Peyer's patch (tissue), 4 donors: ENCODE data around the gene SNX17.

ENCODE experiments used
- POLR2A ChIP-seq, 2 donors: fragments of 450-650 bp; IDR thresholded peaks; one replicate each; pipeline ENCODE4 v1.5.1; 2017; ENCODE audit warnings: antibody characterized with exemption in 2 of 2, mild to moderate bottlenecking in 2 of 2, moderate library complexity in 2 of 2
- TF ChIP-seq, protein P1 (sequence below), 6 experiments: fragments of 450-650 bp in 4 of 6; fragments of 200-600 bp in 2 of 6; sonication (generic) in 1 of 6; IDR thresholded peaks; one replicate each; pipeline ENCODE4 v1.5.1; 2017 to 2019; ENCODE audit warnings: antibody characterized with exemption in 6 of 6, mild to moderate bottlenecking in 3 of 6, moderate library complexity in 1 of 6

DNA sequence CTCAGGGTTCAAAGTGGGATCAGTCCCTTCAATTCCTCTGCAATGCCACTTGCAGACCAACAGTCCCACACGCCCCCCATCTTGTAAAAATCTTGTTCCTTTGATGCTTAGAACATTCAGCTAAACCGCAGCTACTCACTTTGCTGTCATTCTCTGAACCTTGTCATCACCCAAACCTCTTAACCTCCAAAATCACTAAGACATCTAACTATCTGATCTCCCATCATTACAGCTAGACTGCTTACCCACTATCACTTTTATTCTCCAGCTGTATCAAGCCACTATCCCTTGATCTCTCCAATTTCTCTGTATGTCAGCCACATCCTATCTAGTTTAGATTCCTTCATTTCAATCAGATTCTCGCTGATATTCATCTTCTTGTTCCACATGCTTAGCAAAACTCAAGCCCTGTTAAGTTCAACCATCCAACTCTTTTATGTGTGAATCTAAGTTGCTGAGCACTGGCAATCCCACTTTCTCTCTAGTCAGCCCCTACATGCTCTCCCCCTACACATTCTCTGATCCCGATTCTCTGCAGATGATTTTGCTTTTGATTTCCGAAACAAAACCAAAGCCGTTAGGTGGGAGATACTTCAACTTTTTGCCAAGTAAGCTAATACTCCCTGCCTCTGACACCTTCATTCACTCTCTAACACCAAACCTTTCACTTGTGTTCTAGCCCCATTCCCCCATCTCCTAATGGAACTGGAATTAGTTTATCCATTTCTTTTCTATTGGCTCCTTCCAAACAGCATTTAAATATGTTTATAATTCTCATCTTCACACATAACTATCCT, 18.4 kb upstream of the SNX17 start:
- TF ChIP-seq, protein P1, sequence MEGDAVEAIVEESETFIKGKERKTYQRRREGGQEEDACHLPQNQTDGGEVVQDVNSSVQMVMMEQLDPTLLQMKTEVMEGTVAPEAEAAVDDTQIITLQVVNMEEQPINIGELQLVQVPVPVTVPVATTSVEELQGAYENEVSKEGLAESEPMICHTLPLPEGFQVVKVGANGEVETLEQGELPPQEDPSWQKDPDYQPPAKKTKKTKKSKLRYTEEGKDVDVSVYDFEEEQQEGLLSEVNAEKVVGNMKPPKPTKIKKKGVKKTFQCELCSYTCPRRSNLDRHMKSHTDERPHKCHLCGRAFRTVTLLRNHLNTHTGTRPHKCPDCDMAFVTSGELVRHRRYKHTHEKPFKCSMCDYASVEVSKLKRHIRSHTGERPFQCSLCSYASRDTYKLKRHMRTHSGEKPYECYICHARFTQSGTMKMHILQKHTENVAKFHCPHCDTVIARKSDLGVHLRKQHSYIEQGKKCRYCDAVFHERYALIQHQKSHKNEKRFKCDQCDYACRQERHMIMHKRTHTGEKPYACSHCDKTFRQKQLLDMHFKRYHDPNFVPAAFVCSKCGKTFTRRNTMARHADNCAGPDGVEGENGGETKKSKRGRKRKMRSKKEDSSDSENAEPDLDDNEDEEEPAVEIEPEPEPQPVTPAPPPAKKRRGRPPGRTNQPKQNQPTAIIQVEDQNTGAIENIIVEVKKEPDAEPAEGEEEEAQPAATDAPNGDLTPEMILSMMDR (IDR thresholded peaks at IDR 0.05): no peak
- TF ChIP-seq POLR2A (IDR thresholded peaks at IDR 0.05): no peak
